ENCODE measurements around the gene TEDC2. TPM values are rescaled to one million over a fixed set of nuclear protein-coding genes. Genes with fewer than 3 reads are reported as not detected.

The TEDC2 gene
- total RNA-seq, 1 donor from 2014 or later, result not detected

- DNase-seq (ENCODE audit: low spot score in 2 of 2), result no peak
- no peak for TF ChIP-seq CTCF (IDR thresholded peaks at IDR 0.05)
- H3K4me1 ChIP-seq, result peaks cover 6 to 9% of the 10 kb centered on the region in 2 donors
- no peak overlapping the region for H3K27ac ChIP-seq
- intact Hi-C loops (cut with DNase I), result no loop called here
- H3K27me3 ChIP-seq, result no peaks in the 10 kb centered on the region
- no peaks in the 10 kb centered on the region for H3K9me3 ChIP-seq
- H3K4me3 ChIP-seq, result no peak overlapping the region
- no peaks in the 10 kb centered on the region for H3K36me3 ChIP-seq
Measured at GRCh38 chr16:2487903-2488531, 28.1 kb downstream of the TEDC2 start.

GRCh38 chr16:2489581-2489980 lies 29.7 kb downstream of the TEDC2 start:
- Histone ChIP-seq H3K27me3 (no peaks in the 10 kb centered on the region), H3K4me1 (no peaks in the 10 kb centered on the region)
- intact Hi-C loops (cut with DNase I), result no loop called here

GRCh38 chr16:2490190-2491105 lies 30.5 kb downstream of the TEDC2 start:
- Histone ChIP-seq H3K27me3 (no peaks in the 10 kb centered on the region), H3K4me1 (no peaks in the 10 kb centered on the region), H3K27ac (no peak overlapping the region), H3K4me3 (no peak overlapping the region), H3K9me3 (no peaks in the 10 kb centered on the region), H3K36me3 (no peaks in the 10 kb centered on the region)
- intact Hi-C loops (cut with DNase I), result no loop called here
- no peak for DNase-seq (ENCODE audit: low spot score in 2 of 2)
- no peak for TF ChIP-seq CTCF (IDR thresholded peaks at IDR 0.05)

More at GRCh38 chr16:2489581-2489980, 29.7 kb downstream of the TEDC2 start:
- no peak overlapping the region for H3K27ac ChIP-seq
- no peaks in the 10 kb centered on the region for H3K9me3 ChIP-seq
- no peak for TF ChIP-seq CTCF (IDR thresholded peaks at IDR 0.05)
- H3K36me3 ChIP-seq, result no peaks in the 10 kb centered on the region
- no peak overlapping the region for H3K4me3 ChIP-seq
- no peak for DNase-seq (ENCODE audit: low spot score in 2 of 2)

GRCh38 chr16:2492292-2492691 lies 32.4 kb downstream of the TEDC2 start:
- no peak for DNase-seq (ENCODE audit: low spot score in 2 of 2)
- H3K27ac ChIP-seq, result no peak overlapping the region
- no peaks in the 10 kb centered on the region for H3K27me3 ChIP-seq
- peaks cover 0 to 4% of the 10 kb centered on the region in 2 donors for H3K4me1 ChIP-seq
- H3K36me3 ChIP-seq, result no peaks in the 10 kb centered on the region
- H3K9me3 ChIP-seq, result no peaks in the 10 kb centered on the region
- H3K4me3 ChIP-seq, result no peak overlapping the region
- no peak for TF ChIP-seq CTCF (IDR thresholded peaks at IDR 0.05)
- intact Hi-C loops (cut with DNase I), result no loop called here

- Histone ChIP-seq H3K4me3 (no peak overlapping the region), H3K27ac (no peak overlapping the region), H3K4me1 (peaks cover 7 to 17% of the 10 kb centered on the region in 2 donors), H3K27me3 (no peaks in the 10 kb centered on the region), H3K9me3 (no peaks in the 10 kb centered on the region), H3K36me3 (no peaks in the 10 kb centered on the region)
- TF ChIP-seq CTCF (IDR thresholded peaks at IDR 0.05), result no peak
- intact Hi-C loops (cut with DNase I), result no loop called here
- DNase-seq (ENCODE audit: low spot score in 2 of 2), result no peak
Measured at GRCh38 chr16:2493605-2494004, 33.7 kb downstream of the TEDC2 start.

Measured in ascending aorta (tissue), 2 donors.